ENCODE measurements around the gene STIM1.
"Not testable (repeated sequence)": the region's sequence is repeated elsewhere in the genome, so short reads cannot be mapped to it uniquely, and the experiment has no call there.

STIM1 gene

GRCh38 chr11:3983101-3983500 lies 127.6 kb downstream of the STIM1 start:
- DNase-seq (ENCODE audit: low read depth in 2 of 2), result no peak

GRCh38 chr11:3984896-3985295 lies 129.4 kb downstream of the STIM1 start:
- peak; percentile 2 to 20 for DNase-seq (ENCODE audit: low read depth in 2 of 2)

GRCh38 chr11:3985631-3986030 lies 130.2 kb downstream of the STIM1 start:
- DNase-seq (ENCODE audit: low read depth in 2 of 2), result no peak

- no peak for DNase-seq (ENCODE audit: low read depth in 2 of 2)
Observed at GRCh38 chr11:3986301-3986700, 130.8 kb downstream of the STIM1 start.

- no peak for DNase-seq (ENCODE audit: low read depth in 2 of 2)
Observed at GRCh38 chr11:3989276-3989920, 133.9 kb downstream of the STIM1 start.

GRCh38 chr11:3989921-3990290 lies 134.4 kb downstream of the STIM1 start:
- DNase-seq (ENCODE audit: low read depth in 2 of 2), result no peak

- DNase-seq (ENCODE audit: low read depth in 2 of 2), result no peak
Observed at GRCh38 chr11:3990406-3990805, 134.9 kb downstream of the STIM1 start.

- no peak for DNase-seq (ENCODE audit: low read depth in 2 of 2)
Observed at GRCh38 chr11:3992964-3993363, 137.5 kb downstream of the STIM1 start.

GRCh38 chr11:3994030-3994640 lies 138.7 kb downstream of the STIM1 start:
- DNase-seq (ENCODE audit: low read depth in 2 of 2), result no peak

- DNase-seq (ENCODE audit: low read depth in 2 of 2), result no peak
Observed at GRCh38 chr11:3995307-3995706, 139.8 kb downstream of the STIM1 start.

GRCh38 chr11:3995949-3996554 lies 140.6 kb downstream of the STIM1 start:
- no peak for DNase-seq (ENCODE audit: low read depth in 2 of 2)

GRCh38 chr11:3996651-3997050 lies 141.2 kb downstream of the STIM1 start:
- no peak for DNase-seq (ENCODE audit: low read depth in 2 of 2)

- not testable (repeated sequence) for DNase-seq (ENCODE audit: low read depth in 2 of 2)
Observed at GRCh38 chr11:4004753-4005152, 149.3 kb downstream of the STIM1 start.

GRCh38 chr11:4006946-4007680 lies 151.6 kb downstream of the STIM1 start:
- no peak for DNase-seq (ENCODE audit: low read depth in 2 of 2)

GRCh38 chr11:4008116-4008515 lies 152.7 kb downstream of the STIM1 start:
- no peak for DNase-seq (ENCODE audit: low read depth in 2 of 2)

- DNase-seq (ENCODE audit: low read depth in 2 of 2), result not testable (repeated sequence)
Observed at GRCh38 chr11:4016602-4017001, 161.1 kb downstream of the STIM1 start.

- no peak for DNase-seq (ENCODE audit: low read depth in 2 of 2)
Observed at GRCh38 chr11:4017129-4017528, 161.7 kb downstream of the STIM1 start.

- no peak for DNase-seq (ENCODE audit: low read depth in 2 of 2)
Observed at GRCh38 chr11:4018641-4019040, 163.2 kb downstream of the STIM1 start.

GRCh38 chr11:4019891-4020290 lies 164.4 kb downstream of the STIM1 start:
- no peak for DNase-seq (ENCODE audit: low read depth in 2 of 2)

GRCh38 chr11:4022669-4023068 lies 167.2 kb downstream of the STIM1 start:
- DNase-seq (ENCODE audit: low read depth in 2 of 2), result no peak

- DNase-seq (ENCODE audit: low read depth in 2 of 2), result no peak
Observed at GRCh38 chr11:4025248-4025966, 169.9 kb downstream of the STIM1 start.

GRCh38 chr11:4025967-4026324 lies 170.5 kb downstream of the STIM1 start:
- DNase-seq (ENCODE audit: low read depth in 2 of 2), result no peak

Data from stimulated activated CD8-positive, alpha-beta memory T cell treated with anti-CD3 and anti-CD28 coated beads, Interleukin-15, amount 100 ng/mL, for 4 hours (primary cell).